K562 treated with DMSO at 1 percent for 24 hours (cell line): ENCODE measurements around the gene CST1. TPM values are rescaled to one million over a fixed set of nuclear protein-coding genes. Genes with fewer than 3 reads are reported as not detected.

Source experiments
- total RNA-seq: library from RNA; unstranded; fragments of 300-600 nt; gene quantifications from 2 replicates; pipeline ENCODE4 v1.2.3, GENCODE V29; 2022; ENCODE audit warnings: low read depth; ENCODE audit not compliant: insufficient read depth

CST1 gene, protein sequence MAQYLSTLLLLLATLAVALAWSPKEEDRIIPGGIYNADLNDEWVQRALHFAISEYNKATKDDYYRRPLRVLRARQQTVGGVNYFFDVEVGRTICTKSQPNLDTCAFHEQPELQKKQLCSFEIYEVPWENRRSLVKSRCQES
- not detected in 2 replicates for total RNA-seq

DNA sequence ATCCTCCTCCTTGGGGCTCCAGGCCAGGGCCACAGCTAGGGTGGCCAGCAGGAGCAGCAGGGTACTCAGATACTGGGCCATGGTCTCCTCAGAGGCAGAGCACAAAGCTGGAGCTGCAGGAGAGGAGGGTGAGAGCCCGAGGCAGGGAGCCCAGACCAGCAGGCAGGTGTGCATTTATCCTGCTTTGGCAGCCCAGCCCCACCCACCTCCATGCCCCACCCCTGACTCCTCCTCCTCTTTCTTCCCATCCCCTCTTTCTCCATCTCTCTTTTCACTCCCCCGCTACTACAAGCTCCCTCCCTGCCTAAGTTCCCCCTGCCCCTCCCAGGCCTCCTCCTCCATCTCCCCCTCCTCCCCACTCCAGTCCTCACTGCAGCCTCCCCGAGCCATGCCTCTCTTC lies at the start of gene CST1:
CST1 (minus strand) TSS at position 150 of the 400 bp plus-strand sequence; CDS start at position 81, 69 bp downstream.

Other genes with a start within 250 kb of the CST1 start
- gene CST9L, start 182.5 kb downstream of the CST1 start, total RNA-seq, result not detected in 2 replicates
- not detected in 2 replicates for gene CST9, start 145.0 kb downstream of the CST1 start, total RNA-seq
- gene CST3, start 113.0 kb downstream of the CST1 start, total RNA-seq, result 502 and 531 TPM in 2 replicates
- not detected in 2 replicates for gene CST4, start 61.9 kb downstream of the CST1 start, total RNA-seq
- gene CST2, start 75.8 kb upstream of the CST1 start, total RNA-seq, result not detected in 2 replicates
- not detected in 2 replicates for gene CST5, start 128.8 kb upstream of the CST1 start, total RNA-seq
- gene GGTLC1, start 237.8 kb upstream of the CST1 start, total RNA-seq, result not detected in 2 replicates